SU-DHL-6 (cell line): ENCODE data around the gene VCY.
"Not testable (repeated sequence)": the region's sequence is repeated elsewhere in the genome, so short reads cannot be mapped to it uniquely, and the experiment has no call there.

Source experiments
- EZH2phosphoT487 ChIP-seq: fragments of 200-600 bp; sonication (generic), shearing (Covaris generic); conservative IDR thresholded peaks from 2 replicates; pipeline ENCODE4 v1.6.1; 2018; ENCODE audit warnings: mild to moderate bottlenecking, antibody characterized with exemption, low read length, moderate library complexity, mixed read lengths
- TF ChIP-seq, protein P1 (sequence below): fragments of 200-600 bp; sonication (generic); IDR thresholded peaks from one replicate; pipeline ENCODE4 v1.5.1; 2017; ENCODE audit warnings: antibody characterized with exemption, mild to moderate bottlenecking, low read length, moderate library complexity; ENCODE audit not compliant: insufficient read depth, poor library complexity, severe bottlenecking

GRCh38 chrY:14030395-14030794 lies 44.1 kb upstream of the VCY start:
- TF ChIP-seq, protein P1, sequence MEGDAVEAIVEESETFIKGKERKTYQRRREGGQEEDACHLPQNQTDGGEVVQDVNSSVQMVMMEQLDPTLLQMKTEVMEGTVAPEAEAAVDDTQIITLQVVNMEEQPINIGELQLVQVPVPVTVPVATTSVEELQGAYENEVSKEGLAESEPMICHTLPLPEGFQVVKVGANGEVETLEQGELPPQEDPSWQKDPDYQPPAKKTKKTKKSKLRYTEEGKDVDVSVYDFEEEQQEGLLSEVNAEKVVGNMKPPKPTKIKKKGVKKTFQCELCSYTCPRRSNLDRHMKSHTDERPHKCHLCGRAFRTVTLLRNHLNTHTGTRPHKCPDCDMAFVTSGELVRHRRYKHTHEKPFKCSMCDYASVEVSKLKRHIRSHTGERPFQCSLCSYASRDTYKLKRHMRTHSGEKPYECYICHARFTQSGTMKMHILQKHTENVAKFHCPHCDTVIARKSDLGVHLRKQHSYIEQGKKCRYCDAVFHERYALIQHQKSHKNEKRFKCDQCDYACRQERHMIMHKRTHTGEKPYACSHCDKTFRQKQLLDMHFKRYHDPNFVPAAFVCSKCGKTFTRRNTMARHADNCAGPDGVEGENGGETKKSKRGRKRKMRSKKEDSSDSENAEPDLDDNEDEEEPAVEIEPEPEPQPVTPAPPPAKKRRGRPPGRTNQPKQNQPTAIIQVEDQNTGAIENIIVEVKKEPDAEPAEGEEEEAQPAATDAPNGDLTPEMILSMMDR = not testable (repeated sequence)
- TF ChIP-seq EZH2phosphoT487 = not testable (repeated sequence)
